SK-N-SH (cell line): ENCODE data around the gene RAB38.

ENCODE experiments used
- RFX5 ChIP-seq: IDR thresholded peaks from 2 replicates; pipeline ENCODE4 v1.6.1; 2012; ENCODE audit warnings: mild to moderate bottlenecking, improper control_type of control experiment, low read length
- TCF12 ChIP-seq: IDR thresholded peaks from 2 replicates; pipeline ENCODE4 v1.4.0; 2012

DNA sequence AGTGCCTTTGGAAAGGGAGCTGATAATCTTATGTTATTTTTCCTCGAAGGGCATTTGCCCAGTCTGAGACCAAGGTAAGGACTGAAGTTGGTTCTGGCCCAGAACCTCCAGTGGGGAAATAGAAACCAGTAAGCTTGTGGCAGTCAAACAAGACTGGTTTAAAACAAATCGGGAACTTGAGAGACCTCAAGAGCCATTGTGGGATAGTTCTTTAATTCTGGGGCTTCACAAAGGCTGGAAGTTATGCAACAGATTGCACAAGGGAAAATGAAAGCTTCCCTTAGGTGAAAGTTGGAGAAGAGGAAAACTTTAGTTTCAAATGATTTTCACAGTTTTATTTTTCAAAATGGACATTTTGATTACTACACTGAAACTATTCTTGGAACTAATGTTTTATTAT is 33.5 kb upstream of the RAB38 start:
- no peak for TF ChIP-seq RFX5
- TF ChIP-seq TCF12, result no peak
